GM10266 (cell line): ENCODE measurements around the gene EFNA3.

Source experiments
- DNase-seq: peaks from one replicate; pipeline ENCODE4 v3.0.0; 2012; ENCODE audit errors: extremely low spot score
- CTCF ChIP-seq: IDR thresholded peaks from 2 replicates; pipeline ENCODE4 v1.5.1; 2012; ENCODE audit warnings: mild to moderate bottlenecking, low read depth; ENCODE audit not compliant: control insufficient read depth, insufficient read depth; ENCODE audit errors: missing control alignments

EFNA3 gene

DNA sequence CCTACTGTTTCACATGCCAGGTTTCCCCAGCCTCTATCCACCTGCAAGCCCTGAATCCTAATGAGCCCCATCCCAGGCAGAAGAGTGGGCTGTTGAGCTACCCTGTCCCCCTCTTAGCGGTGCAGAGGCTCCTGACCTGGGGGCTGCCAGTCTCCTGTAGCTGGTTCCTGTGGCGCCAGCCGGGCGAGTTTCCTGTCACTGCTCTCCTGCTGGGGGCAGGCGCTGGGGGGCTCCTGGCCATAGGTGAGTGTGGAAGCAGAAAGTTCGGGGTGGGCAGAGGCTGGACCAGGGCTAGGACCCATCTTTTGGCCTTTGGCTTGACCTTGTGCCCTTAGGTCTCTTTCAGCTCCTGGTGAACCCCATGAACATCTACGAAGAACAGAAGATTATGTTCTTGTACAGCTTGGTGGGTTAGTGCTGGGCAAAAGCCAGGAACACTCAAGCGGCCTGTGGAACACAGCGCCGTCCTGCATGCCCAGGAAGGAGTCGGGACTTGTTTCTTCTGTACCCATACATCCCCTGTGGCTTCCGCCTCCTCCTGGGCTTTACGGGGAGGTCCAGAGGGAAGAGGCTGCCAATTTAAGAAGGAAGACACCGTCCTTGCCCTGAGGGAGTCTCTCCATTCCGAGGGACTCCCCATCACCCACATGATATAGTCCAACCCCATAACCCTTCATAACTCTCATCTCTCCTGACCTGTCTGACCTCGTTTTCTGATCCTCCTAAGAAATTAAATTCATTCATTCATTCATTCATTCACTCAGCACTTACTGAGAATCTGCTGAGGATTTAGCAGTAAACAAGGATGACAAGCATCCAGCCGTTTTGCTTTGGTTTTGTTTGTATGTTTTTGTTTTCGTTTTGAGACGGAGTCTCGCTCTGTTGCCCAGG, 44.1 kb upstream of the EFNA3 start:
- no peak for DNase-seq
- no peak for TF ChIP-seq CTCF

- TF ChIP-seq CTCF = no peak
Observed at GRCh38 chr1:155035936-155036335, 42.7 kb upstream of the EFNA3 start.

DNA sequence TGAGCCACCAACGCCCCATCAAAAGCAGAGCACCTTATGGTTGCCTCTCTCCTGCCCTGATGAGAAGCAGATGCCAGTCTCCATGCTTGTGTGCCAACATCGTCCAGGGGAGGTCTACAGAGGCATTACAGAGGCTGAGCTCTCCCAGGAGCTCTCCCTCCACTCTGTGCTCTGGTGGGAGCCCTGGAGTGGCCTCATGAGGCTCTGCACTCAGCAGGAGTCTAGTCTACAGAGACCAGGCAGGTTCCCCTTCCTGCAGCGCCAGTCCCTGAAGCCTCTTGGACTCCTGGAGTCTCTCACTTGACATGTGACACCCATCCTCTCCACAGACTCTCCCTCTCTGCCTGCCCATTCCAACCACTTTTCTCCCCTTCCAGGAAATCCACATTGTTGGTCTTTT, 41.6 kb upstream of the EFNA3 start:
- DNase-seq = no peak
- TF ChIP-seq CTCF = no peak

More at GRCh38 chr1:155035936-155036335, 42.7 kb upstream of the EFNA3 start:
- DNase-seq = no peak

DNA sequence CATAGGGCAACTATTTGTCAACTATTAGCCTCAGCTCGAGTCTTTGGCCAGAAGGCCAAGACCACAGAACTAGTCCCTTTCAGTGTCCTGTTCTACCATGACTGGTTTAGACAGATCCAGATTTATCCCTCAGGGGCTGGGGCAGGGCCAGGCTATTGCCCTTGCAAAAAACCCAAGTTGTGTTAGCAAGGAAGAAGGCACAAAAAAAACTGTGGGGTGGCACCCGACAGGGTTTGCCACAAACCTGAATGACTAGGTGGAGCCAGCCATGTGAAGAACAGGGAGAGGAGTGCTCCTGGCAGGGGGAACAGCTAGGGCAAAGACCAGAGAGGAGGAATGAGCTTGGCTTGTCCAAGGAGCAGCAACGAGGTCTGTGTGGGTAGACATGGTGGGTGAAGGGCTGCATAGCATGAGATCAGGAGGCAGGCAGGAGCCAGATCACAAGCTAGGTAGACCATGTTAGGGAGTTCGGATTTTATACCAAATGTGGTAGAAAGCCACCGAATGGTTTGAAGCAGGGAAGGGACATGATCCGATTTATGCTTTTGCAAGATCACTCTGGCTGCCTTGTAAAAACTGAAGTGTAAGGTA, 40.7 kb upstream of the EFNA3 start:
- no peak for DNase-seq
- TF ChIP-seq CTCF = no peak

- DNase-seq = no peak
- no peak for TF ChIP-seq CTCF
Observed at GRCh38 chr1:155038602-155039307, 39.9 kb upstream of the EFNA3 start.

- no peak for TF ChIP-seq CTCF
- DNase-seq = no peak
Observed at GRCh38 chr1:155039308-155039669, 39.3 kb upstream of the EFNA3 start.
